GM23338 (cell line): ENCODE results near the gene CEPT1. TPM values are rescaled to one million over a fixed set of nuclear protein-coding genes. Genes with fewer than 3 reads are reported as not detected.

Experiments
- ATAC-seq: fragments of 200-7000 bp; cut with Tn5 transposase; 3 replicates; pipeline ENCODE4 v1.9.1; 2020
- DNase-seq: peaks from one replicate; pipeline ENCODE4 v3.0.0-alpha.2; 2015; ENCODE audit warnings: low spot score
- H2AFZ ChIP-seq: fragments of 200-600 bp; sonication (generic); 2 replicates; pipeline ENCODE4 v1.8.0; 2016; ENCODE audit warnings: antibody characterized with exemption, mild to moderate bottlenecking, moderate library complexity
- H3F3A ChIP-seq: fragments of 200-600 bp; sonication (generic); replicated peaks from 2 replicates; pipeline ENCODE4 v1.8.0; 2017; ENCODE audit warnings: antibody characterized with exemption, mixed run types, low read depth
- H3K27ac ChIP-seq: fragments of 200-600 bp; sonication (generic); 2 replicates; pipeline ENCODE4 v1.6.1; 2016; ENCODE audit warnings: low read depth
- H3K27me3 ChIP-seq: fragments of 200-600 bp; sonication (generic); 2 replicates; pipeline ENCODE4 v1.8.0; 2016; ENCODE audit warnings: mild to moderate bottlenecking, mixed run types, moderate library complexity; ENCODE audit not compliant: insufficient read depth
- H3K36me3 ChIP-seq: fragments of 200-600 bp; sonication (generic); 2 replicates; pipeline ENCODE4 v1.8.0; 2016; ENCODE audit warnings: mild to moderate bottlenecking; ENCODE audit not compliant: insufficient read depth
- H3K4me1 ChIP-seq: fragments of 200-600 bp; sonication (generic); 2 replicates; pipeline ENCODE4 v1.8.0; 2016; ENCODE audit warnings: mild to moderate bottlenecking, moderate library complexity; ENCODE audit not compliant: insufficient read depth
- H3K4me2 ChIP-seq: fragments of 200-600 bp; sonication (generic); 2 replicates; pipeline ENCODE4 v1.7.1; 2017; ENCODE audit warnings: mixed run types
- H3K4me3 ChIP-seq: fragments of 200-600 bp; sonication (generic); 2 replicates; pipeline ENCODE4 v1.6.1; 2016; ENCODE audit warnings: mixed run types
- H3K79me2 ChIP-seq: fragments of 200-600 bp; sonication (generic); replicated peaks from 2 replicates; pipeline ENCODE4 v1.8.0; 2017; ENCODE audit warnings: mild to moderate bottlenecking; ENCODE audit not compliant: insufficient read depth
- H3K9me2 ChIP-seq: fragments of 200-600 bp; sonication (generic); 2 replicates; pipeline ENCODE4 v1.8.0; 2017; ENCODE audit not compliant: insufficient read depth
- H4K20me1 ChIP-seq: fragments of 200-600 bp; sonication (generic); replicated peaks from 2 replicates; pipeline ENCODE4 v1.8.0; 2017; ENCODE audit warnings: mild to moderate bottlenecking; ENCODE audit not compliant: insufficient read depth
- H3K27ac Mint-ChIP-seq: 2 replicates; pipeline ENCODE4 v1.8.0; 2020; ENCODE audit warnings: inconsistent platforms, mild to moderate bottlenecking, moderate library complexity, mixed read lengths
- H3K27me3 Mint-ChIP-seq: 3 replicates; pipeline ENCODE4 v1.8.0; 2022; ENCODE audit warnings: low read depth, mild to moderate bottlenecking, moderate library complexity, mixed read lengths, inconsistent platforms; ENCODE audit not compliant: insufficient read depth, poor library complexity
- H3K36me3 Mint-ChIP-seq: 3 replicates; pipeline ENCODE4 v1.8.0; 2021; ENCODE audit warnings: low read depth, mild to moderate bottlenecking, inconsistent platforms, moderate library complexity, mixed read lengths
- H3K4me1 Mint-ChIP-seq: 3 replicates; pipeline ENCODE4 v1.8.0; 2020; ENCODE audit warnings: mild to moderate bottlenecking, inconsistent platforms, mixed read lengths
- H3K4me3 Mint-ChIP-seq: 3 replicates; pipeline ENCODE4 v1.8.0; 2021; ENCODE audit warnings: moderate library complexity, mild to moderate bottlenecking, inconsistent platforms, mixed read lengths
- H3K9me3 Mint-ChIP-seq: 3 replicates; pipeline ENCODE4 v1.8.0; 2020; ENCODE audit warnings: moderate library complexity, mild to moderate bottlenecking, inconsistent platforms, mixed read lengths
- CREB1 ChIP-seq: fragments of 250-450 bp; sonication (Bioruptor Pico); IDR thresholded peaks from 2 replicates; pipeline ENCODE4 v1.5.0; 2020; ENCODE audit warnings: low read depth, mild to moderate bottlenecking, moderate library complexity
- CTCF ChIP-seq, 2 experiments: fragments of 200-600 bp in 1 of 2; sonication (generic) in 1 of 2; conservative IDR thresholded peaks; 2 replicates each; pipeline versions ENCODE4 v1.5.1 to v1.6.1; 2016 to 2017; ENCODE audit warnings: antibody characterized with exemption in 2 of 2, low read depth in 2 of 2, mild to moderate bottlenecking in 2 of 2, moderate library complexity in 1 of 2
- EZH2 ChIP-seq: fragments of 200-600 bp; sonication (generic); IDR thresholded peaks from one replicate; pipeline ENCODE4 v1.8.0; 2017; ENCODE audit warnings: antibody characterized with exemption, mild to moderate bottlenecking, low read depth; ENCODE audit not compliant: unreplicated experiment
- EZH2phosphoT487 ChIP-seq: fragments of 200-600 bp; sonication (generic); IDR thresholded peaks from one replicate; pipeline ENCODE4 v1.8.1; 2018; ENCODE audit warnings: antibody characterized with exemption; ENCODE audit not compliant: unreplicated experiment
- JUNB ChIP-seq: IDR thresholded peaks from one replicate; pipeline ENCODE4 v1.6.1; 2016; ENCODE audit warnings: antibody characterized with exemption; ENCODE audit not compliant: unreplicated experiment
- NANOG ChIP-seq: IDR thresholded peaks from 2 replicates; pipeline ENCODE4 v1.6.1; 2016; ENCODE audit warnings: antibody characterized with exemption, borderline replicate concordance
- POLR2AphosphoS5 ChIP-seq: IDR thresholded peaks from 2 replicates; pipeline ENCODE4 v1.6.1; 2016; ENCODE audit warnings: antibody characterized with exemption, low read depth
- REST ChIP-seq: IDR thresholded peaks from one replicate; pipeline ENCODE4 v1.6.1; 2018; ENCODE audit warnings: antibody characterized with exemption; ENCODE audit not compliant: unreplicated experiment
- STAT1 ChIP-seq: IDR thresholded peaks from one replicate; pipeline ENCODE4 v1.6.1; 2016; ENCODE audit warnings: antibody characterized with exemption; ENCODE audit not compliant: unreplicated experiment
- ZNF114 ChIP-seq: fragments of 250-450 bp; sonication (Bioruptor Pico); IDR thresholded peaks from 2 replicates; pipeline ENCODE4 v1.5.0; 2020; ENCODE audit warnings: mild to moderate bottlenecking, moderate library complexity
- ZNF331 ChIP-seq: fragments of 250-450 bp; sonication (Bioruptor Pico); IDR thresholded peaks from 2 replicates; pipeline ENCODE4 v1.5.0; 2020; ENCODE audit warnings: low read depth, mild to moderate bottlenecking, moderate library complexity
- polyA plus RNA-seq: library from polyadenylated mRNA; unstranded; fragments of >200 nt; fragmentation: Nextera tagmentation; extraction: Ambion mirVana; gene quantifications from 2 replicates; pipeline ENCODE4 v1.2.1, GENCODE V29; 2016
- total RNA-seq: library from RNA; depleted of rRNA; stranded (reverse); fragments of >200 nt; shearing (Covaris generic); gene quantifications from 2 replicates; pipeline ENCODE4 v1.2.3, GENCODE V29; 2014
- TF ChIP-seq, protein P1 (sequence below): IDR thresholded peaks from 2 replicates; pipeline ENCODE4 v1.6.1; 2016; ENCODE audit warnings: antibody characterized with exemption
- TF ChIP-seq, protein P2 (sequence below): fragments of 250-450 bp; sonication (Bioruptor Pico); IDR thresholded peaks from 2 replicates; pipeline ENCODE4 v1.5.0; 2020; ENCODE audit warnings: mild to moderate bottlenecking, moderate library complexity

Gene CEPT1
- total and polyA plus RNA-seq, 2 experiments from 2014 or later, result 17.3 to 39.5 TPM

GRCh38 chr1:111217183-111217910 lies 77.3 kb downstream of the CEPT1 start:
- no peaks in the 10 kb centered on the region for H3K27me3 ChIP-seq
- no peaks in the 10 kb centered on the region for H3K36me3 Mint-ChIP-seq
- H2AFZ ChIP-seq, result no peak overlapping the region
- H3K4me2 ChIP-seq, result no peak overlapping the region
- H3K27me3 Mint-ChIP-seq, result peaks cover 7% of the 10 kb centered on the region
- no peak overlapping the region for H3K4me3 Mint-ChIP-seq
- H3K4me1 Mint-ChIP-seq, result peaks cover 46% of the 10 kb centered on the region
- H4K20me1 ChIP-seq, result no peaks in the 10 kb centered on the region
- H3F3A ChIP-seq, result no peaks in the 10 kb centered on the region
- H3K36me3 ChIP-seq, result no peaks in the 10 kb centered on the region
- H3K27ac Mint-ChIP-seq, result no peak overlapping the region
- H3K4me1 ChIP-seq, result peaks cover 21% of the 10 kb centered on the region
- H3K4me3 ChIP-seq, result no peak overlapping the region
- no peaks in the 10 kb centered on the region for H3K79me2 ChIP-seq
- DNase-seq, result no peak
- no peaks in the 10 kb centered on the region for H3K9me3 Mint-ChIP-seq
- no peak for TF ChIP-seq JUNB
- no peak for TF ChIP-seq CREB1 (CRISPR knock-in tag)
- no peak for TF ChIP-seq STAT1
- TF ChIP-seq REST, result no peak
- no peak for TF ChIP-seq NANOG
- TF ChIP-seq, protein P1, sequence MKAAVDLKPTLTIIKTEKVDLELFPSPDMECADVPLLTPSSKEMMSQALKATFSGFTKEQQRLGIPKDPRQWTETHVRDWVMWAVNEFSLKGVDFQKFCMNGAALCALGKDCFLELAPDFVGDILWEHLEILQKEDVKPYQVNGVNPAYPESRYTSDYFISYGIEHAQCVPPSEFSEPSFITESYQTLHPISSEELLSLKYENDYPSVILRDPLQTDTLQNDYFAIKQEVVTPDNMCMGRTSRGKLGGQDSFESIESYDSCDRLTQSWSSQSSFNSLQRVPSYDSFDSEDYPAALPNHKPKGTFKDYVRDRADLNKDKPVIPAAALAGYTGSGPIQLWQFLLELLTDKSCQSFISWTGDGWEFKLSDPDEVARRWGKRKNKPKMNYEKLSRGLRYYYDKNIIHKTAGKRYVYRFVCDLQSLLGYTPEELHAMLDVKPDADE, result no peak
- TF ChIP-seq EZH2, result no peak
- no peak for TF ChIP-seq EZH2phosphoT487
- TF ChIP-seq POLR2AphosphoS5, result no peak
- no peak for TF ChIP-seq ZNF114 (CRISPR knock-in tag)
- no peak for TF ChIP-seq CTCF (conservative IDR thresholded peaks at IDR 0.05; ENCODE audit: low read depth in 2 of 2)
- no peak for TF ChIP-seq ZNF331 (CRISPR knock-in tag)
- TF ChIP-seq, protein P2, sequence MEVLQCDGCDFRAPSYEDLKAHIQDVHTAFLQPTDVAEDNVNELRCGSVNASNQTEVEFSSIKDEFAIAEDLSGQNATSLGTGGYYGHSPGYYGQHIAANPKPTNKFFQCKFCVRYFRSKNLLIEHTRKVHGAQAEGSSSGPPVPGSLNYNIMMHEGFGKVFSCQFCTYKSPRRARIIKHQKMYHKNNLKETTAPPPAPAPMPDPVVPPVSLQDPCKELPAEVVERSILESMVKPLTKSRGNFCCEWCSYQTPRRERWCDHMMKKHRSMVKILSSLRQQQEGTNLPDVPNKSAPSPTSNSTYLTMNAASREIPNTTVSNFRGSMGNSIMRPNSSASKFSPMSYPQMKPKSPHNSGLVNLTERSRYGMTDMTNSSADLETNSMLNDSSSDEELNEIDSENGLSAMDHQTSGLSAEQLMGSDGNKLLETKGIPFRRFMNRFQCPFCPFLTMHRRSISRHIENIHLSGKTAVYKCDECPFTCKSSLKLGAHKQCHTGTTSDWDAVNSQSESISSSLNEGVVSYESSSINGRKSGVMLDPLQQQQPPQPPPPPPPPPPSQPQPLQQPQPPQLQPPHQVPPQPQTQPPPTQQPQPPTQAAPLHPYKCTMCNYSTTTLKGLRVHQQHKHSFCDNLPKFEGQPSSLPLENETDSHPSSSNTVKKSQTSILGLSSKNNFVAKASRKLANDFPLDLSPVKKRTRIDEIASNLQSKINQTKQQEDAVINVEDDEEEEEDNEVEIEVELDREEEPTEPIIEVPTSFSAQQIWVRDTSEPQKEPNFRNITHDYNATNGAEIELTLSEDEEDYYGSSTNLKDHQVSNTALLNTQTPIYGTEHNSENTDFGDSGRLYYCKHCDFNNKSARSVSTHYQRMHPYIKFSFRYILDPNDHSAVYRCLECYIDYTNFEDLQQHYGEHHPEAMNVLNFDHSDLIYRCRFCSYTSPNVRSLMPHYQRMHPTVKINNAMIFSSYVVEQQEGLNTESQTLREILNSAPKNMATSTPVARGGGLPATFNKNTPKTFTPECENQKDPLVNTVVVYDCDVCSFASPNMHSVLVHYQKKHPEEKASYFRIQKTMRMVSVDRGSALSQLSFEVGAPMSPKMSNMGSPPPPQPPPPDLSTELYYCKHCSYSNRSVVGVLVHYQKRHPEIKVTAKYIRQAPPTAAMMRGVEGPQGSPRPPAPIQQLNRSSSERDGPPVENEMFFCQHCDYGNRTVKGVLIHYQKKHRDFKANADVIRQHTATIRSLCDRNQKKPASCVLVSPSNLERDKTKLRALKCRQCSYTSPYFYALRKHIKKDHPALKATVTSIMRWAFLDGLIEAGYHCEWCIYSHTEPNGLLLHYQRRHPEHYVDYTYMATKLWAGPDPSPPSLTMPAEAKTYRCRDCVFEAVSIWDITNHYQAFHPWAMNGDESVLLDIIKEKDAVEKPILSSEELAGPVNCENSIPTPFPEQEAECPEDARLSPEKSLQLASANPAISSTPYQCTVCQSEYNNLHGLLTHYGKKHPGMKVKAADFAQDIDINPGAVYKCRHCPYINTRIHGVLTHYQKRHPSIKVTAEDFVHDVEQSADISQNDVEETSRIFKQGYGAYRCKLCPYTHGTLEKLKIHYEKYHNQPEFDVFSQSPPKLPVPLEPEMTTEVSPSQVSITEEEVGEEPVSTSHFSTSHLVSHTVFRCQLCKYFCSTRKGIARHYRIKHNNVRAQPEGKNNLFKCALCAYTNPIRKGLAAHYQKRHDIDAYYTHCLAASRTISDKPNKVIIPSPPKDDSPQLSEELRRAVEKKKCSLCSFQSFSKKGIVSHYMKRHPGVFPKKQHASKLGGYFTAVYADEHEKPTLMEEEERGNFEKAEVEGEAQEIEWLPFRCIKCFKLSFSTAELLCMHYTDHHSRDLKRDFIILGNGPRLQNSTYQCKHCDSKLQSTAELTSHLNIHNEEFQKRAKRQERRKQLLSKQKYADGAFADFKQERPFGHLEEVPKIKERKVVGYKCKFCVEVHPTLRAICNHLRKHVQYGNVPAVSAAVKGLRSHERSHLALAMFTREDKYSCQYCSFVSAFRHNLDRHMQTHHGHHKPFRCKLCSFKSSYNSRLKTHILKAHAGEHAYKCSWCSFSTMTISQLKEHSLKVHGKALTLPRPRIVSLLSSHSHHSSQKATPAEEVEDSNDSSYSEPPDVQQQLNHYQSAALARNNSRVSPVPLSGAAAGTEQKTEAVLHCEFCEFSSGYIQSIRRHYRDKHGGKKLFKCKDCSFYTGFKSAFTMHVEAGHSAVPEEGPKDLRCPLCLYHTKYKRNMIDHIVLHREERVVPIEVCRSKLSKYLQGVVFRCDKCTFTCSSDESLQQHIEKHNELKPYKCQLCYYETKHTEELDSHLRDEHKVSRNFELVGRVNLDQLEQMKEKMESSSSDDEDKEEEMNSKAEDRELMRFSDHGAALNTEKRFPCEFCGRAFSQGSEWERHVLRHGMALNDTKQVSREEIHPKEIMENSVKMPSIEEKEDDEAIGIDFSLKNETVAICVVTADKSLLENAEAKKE, result no peak
- H3K9me2 ChIP-seq, result peaks cover 33% of the 10 kb centered on the region
- no peak overlapping the region for H3K27ac ChIP-seq
- no peak for ATAC-seq
